ENCODE data around the gene ALDH3B2. TPM values are rescaled to one million over a fixed set of nuclear protein-coding genes. Genes with fewer than 3 reads are reported as not detected.

The ALDH3B2 gene
- total and polyA plus RNA-seq, 2 donors (not counting 1 experiment from before 2014, with no cell fraction given), result 0.09 TPM; not detected in 1

DNA sequence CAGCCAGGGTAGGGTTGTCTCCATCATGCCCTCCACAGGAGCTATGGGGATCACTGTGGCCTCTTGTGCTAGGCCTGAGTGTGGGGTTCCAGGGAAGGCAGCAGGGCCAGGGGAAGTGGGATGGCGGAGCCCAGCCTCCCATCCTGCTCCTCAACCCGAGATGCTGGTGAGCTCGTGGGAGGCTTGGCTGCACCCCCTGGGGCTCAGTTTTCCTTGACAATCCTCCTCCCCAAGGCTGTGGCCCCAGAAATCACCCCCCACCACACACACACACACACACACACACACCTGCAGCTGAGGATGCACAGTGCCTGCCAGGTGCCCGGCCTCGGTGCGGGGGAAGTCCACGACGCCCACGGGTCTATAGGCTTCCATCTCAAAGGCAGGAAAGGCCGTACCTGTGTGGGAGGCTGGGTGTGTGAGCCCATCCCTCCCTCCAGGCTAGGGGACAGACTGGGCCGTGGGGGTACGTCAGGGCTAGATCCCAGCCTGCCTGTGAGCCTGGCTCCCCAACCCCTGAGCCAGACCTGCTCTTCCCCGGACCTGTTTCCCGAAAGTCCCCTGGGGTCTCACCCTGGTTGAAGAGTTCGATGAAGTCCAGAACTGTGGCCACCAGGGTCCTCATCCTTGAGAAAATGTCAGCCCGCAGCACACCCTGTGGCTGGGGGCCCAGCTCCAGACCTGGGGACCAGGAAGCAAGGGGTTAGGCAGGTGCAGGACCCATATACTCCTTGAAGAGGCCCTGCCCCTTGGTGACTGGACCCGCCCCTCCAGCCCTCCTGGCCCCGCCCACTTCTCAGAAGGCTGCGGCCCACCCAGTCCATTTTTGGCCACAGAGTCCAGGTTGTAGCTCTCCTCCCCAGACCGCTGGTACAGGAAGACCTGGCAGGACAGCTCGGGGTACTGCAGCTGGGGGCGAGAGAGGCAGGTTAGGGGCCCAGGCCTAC is 29.7 kb downstream of the ALDH3B2 start:
- no peaks in the 10 kb centered on the region for H3K36me3 ChIP-seq (replicated peaks in 1 of 2; ENCODE audit: control extremely low read depth in 1 of 2, control insufficient read depth in 1 of 2, extremely low read depth in 1 of 2, insufficient read depth in 2 of 2, low read length in 1 of 2)
- H3K27me3 ChIP-seq (replicated peaks in 1 of 4; ENCODE audit: control extremely low read depth in 1 of 4, control insufficient read depth in 3 of 4, insufficient read depth in 4 of 4, low read length in 3 of 4), result peaks cover 0 to 13% (median under 1%) of the 10 kb centered on the region in 4 experiments
- no peaks in the 10 kb centered on the region for H3K9me3 Mint-ChIP-seq (ENCODE audit: insufficient read depth)
- 77% methylated on average over 16 of the region's 22 CpGs for WGBS (ENCODE audit: insufficient coverage)
- H3K27ac Mint-ChIP-seq, result no peak overlapping the region
- peak; percentile 38 for DNase-seq
- POLR2A ChIA-PET, result no interaction called here
- H3K4me1 ChIP-seq (ENCODE audit: control insufficient read depth in 2 of 2, insufficient read depth in 2 of 2, low read length in 2 of 2), result peaks cover 62 to 65% of the 10 kb centered on the region in 2 donors
- H3K27ac ChIP-seq (ENCODE audit: low read length in 2 of 2), result no peak overlapping the region
- H3K79me2 ChIP-seq (ENCODE audit: control insufficient read depth, insufficient read depth, low read length), result no peaks in the 10 kb centered on the region
- no peaks in the 10 kb centered on the region for H4K20me1 ChIP-seq (ENCODE audit: control insufficient read depth, insufficient read depth, low read length, poor library complexity, severe bottlenecking)
- H3K9ac ChIP-seq (ENCODE audit: low read length), result no peak overlapping the region
- H3K4me3 Mint-ChIP-seq, result no peak overlapping the region
- no peak overlapping the region for H3K4me3 ChIP-seq (ENCODE audit: control extremely low read depth in 1 of 5, extremely low read depth in 1 of 5, insufficient read depth in 1 of 5, low read depth in 2 of 5, low read length in 4 of 5)
- H3K4me2 ChIP-seq (replicated peaks; ENCODE audit: low read depth, low read length, poor library complexity, severe bottlenecking), result peak overlapping the region; percentile 79
- no peak for ATAC-seq (ENCODE audit: low read depth)
- TF ChIP-seq, protein P1, sequence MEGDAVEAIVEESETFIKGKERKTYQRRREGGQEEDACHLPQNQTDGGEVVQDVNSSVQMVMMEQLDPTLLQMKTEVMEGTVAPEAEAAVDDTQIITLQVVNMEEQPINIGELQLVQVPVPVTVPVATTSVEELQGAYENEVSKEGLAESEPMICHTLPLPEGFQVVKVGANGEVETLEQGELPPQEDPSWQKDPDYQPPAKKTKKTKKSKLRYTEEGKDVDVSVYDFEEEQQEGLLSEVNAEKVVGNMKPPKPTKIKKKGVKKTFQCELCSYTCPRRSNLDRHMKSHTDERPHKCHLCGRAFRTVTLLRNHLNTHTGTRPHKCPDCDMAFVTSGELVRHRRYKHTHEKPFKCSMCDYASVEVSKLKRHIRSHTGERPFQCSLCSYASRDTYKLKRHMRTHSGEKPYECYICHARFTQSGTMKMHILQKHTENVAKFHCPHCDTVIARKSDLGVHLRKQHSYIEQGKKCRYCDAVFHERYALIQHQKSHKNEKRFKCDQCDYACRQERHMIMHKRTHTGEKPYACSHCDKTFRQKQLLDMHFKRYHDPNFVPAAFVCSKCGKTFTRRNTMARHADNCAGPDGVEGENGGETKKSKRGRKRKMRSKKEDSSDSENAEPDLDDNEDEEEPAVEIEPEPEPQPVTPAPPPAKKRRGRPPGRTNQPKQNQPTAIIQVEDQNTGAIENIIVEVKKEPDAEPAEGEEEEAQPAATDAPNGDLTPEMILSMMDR (IDR thresholded peaks at IDR 0.05), result no peak
- TF ChIP-seq EZH2 (IDR thresholded peaks at IDR 0.05; ENCODE audit: borderline replicate concordance, insufficient read depth, low read depth, low read length, poor library complexity, severe bottlenecking), result no peak
- H2AFZ ChIP-seq (ENCODE audit: insufficient read depth, low read depth, low read length, poor library complexity, severe bottlenecking), result no peak overlapping the region
- peaks cover 4% of the 10 kb centered on the region for H3K27me3 Mint-ChIP-seq
- CTCF ChIA-PET, result interaction anchor here (1.2 to 9.2 kb wide), 6 partner anchors 8 to 299 kb away, joined by 3 to 149 read pairs (median 28); partner anchors contain the start of gene NUDT8
- intact Hi-C loops (cut with micrococcal nuclease), result loop anchor here (5.0 kb wide), 1 partner anchor 32 kb away; no protein-coding TSS in a partner anchor
- H3K4me1 Mint-ChIP-seq, result peaks cover 54% of the 10 kb centered on the region
- H3K9me3 ChIP-seq (ENCODE audit: control extremely low read depth in 1 of 3, control insufficient read depth in 2 of 3, insufficient read depth in 1 of 3, low read length in 2 of 3), result peaks cover 0 to 30% (median 5%) of the 10 kb centered on the region in 3 donors

DNA sequence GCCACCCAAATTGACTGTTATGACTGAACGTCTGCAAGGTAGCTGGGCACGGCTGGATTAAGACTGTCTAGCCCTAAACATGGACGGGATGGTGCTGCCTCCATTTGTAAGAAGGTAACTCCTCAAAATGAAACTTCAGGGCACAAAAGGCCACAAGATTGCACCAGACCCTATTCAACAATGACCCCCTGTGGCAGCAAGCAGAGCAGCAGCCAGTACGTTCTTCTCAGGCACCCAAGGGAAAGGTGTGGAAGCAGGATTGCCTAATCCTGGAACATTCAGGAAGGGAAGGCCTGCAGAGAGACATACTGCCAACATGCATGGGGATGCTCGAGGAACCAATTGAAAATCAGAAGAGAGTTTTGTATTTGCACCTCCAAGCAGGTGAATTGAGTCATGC is 30.4 kb downstream of the ALDH3B2 start:
- no peak overlapping the region for H3K9ac ChIP-seq (ENCODE audit: low read length)
- POLR2A ChIA-PET, result no interaction called here

More for the DNA sequence above, 30.4 kb downstream of the ALDH3B2 start:
- no peak overlapping the region for H2AFZ ChIP-seq (ENCODE audit: insufficient read depth, low read depth, low read length, poor library complexity, severe bottlenecking)
- WGBS (ENCODE audit: insufficient coverage), result 100% methylated on average over 4 of the region's 5 CpGs
- Mint-ChIP-seq H3K27me3 (peaks cover 4% of the 10 kb centered on the region), H3K4me3 (no peak overlapping the region), H3K9me3 (ENCODE audit: insufficient read depth) (no peaks in the 10 kb centered on the region), H3K27ac (no peak overlapping the region), H3K4me1 (peaks cover 47% of the 10 kb centered on the region)
- H3K27ac ChIP-seq (ENCODE audit: low read length in 2 of 2), result no peak overlapping the region
- H3K4me3 ChIP-seq (ENCODE audit: control extremely low read depth in 1 of 5, extremely low read depth in 1 of 5, insufficient read depth in 1 of 5, low read depth in 2 of 5, low read length in 4 of 5), result no peak overlapping the region
- CTCF ChIA-PET, result interaction anchor here (1.8 to 9.2 kb wide), 4 partner anchors 7 to 71 kb away, joined by 6 to 149 read pairs (median 78); partner anchors contain the start of gene NUDT8
- peak overlapping the region; percentile 79 for H3K4me2 ChIP-seq (replicated peaks; ENCODE audit: low read depth, low read length, poor library complexity, severe bottlenecking)
- intact Hi-C loops (cut with micrococcal nuclease), result no loop called here
- no peaks in the 10 kb centered on the region for H4K20me1 ChIP-seq (ENCODE audit: control insufficient read depth, insufficient read depth, low read length, poor library complexity, severe bottlenecking)
- DNase-seq (peak; percentile 12), ATAC-seq (ENCODE audit: low read depth) (no peak)
- peaks cover 0 to 23% (median 5%) of the 10 kb centered on the region in 3 donors for H3K9me3 ChIP-seq (ENCODE audit: control extremely low read depth in 1 of 3, control insufficient read depth in 2 of 3, insufficient read depth in 1 of 3, low read length in 2 of 3)
- TF ChIP-seq, protein P1 (IDR thresholded peaks at IDR 0.05), result no peak
- no peak for TF ChIP-seq EZH2 (IDR thresholded peaks at IDR 0.05; ENCODE audit: borderline replicate concordance, insufficient read depth, low read depth, low read length, poor library complexity, severe bottlenecking)
- H3K4me1 ChIP-seq (ENCODE audit: control insufficient read depth in 2 of 2, insufficient read depth in 2 of 2, low read length in 2 of 2), result peaks cover 55 to 59% of the 10 kb centered on the region in 2 donors
- H3K27me3 ChIP-seq (replicated peaks in 1 of 4; ENCODE audit: control extremely low read depth in 1 of 4, control insufficient read depth in 3 of 4, insufficient read depth in 4 of 4, low read length in 3 of 4), result peaks cover 0 to 18% (median 3%) of the 10 kb centered on the region in 4 experiments
- no peaks in the 10 kb centered on the region for H3K79me2 ChIP-seq (ENCODE audit: control insufficient read depth, insufficient read depth, low read length)
- no peaks in the 10 kb centered on the region for H3K36me3 ChIP-seq (replicated peaks in 1 of 2; ENCODE audit: control extremely low read depth in 1 of 2, control insufficient read depth in 1 of 2, extremely low read depth in 1 of 2, insufficient read depth in 2 of 2, low read length in 1 of 2)
